GM12872 (cell line): ENCODE measurements around the gene UBE2G2.

Source experiments
- CTCF ChIP-seq: IDR thresholded peaks from 3 replicates; pipeline ENCODE4 v1.5.1; 2011; ENCODE audit warnings: low read depth, mild to moderate bottlenecking, low read length, moderate library complexity; ENCODE audit not compliant: insufficient read depth

Gene UBE2G2

DNA sequence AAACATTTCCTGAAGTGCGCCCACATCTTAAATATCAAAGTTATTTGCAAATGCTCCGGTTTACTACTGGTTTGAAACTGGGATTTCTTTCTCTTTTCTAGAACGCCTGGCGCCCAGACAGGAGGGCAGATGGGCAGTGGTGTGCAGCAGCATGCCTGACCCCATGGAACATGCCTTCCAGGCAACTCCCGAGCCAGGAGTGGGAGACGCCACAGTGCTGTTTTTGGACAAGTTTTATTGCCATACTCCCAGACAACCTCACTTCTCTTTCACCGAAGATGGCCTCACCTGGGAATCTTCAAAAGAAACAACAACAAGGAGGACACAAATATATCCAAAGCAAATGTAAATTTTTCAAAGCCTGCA is 21.5 kb downstream of the UBE2G2 start:
- no peak for TF ChIP-seq CTCF

GRCh38 chr21:44779417-44780136 is 22.0 kb downstream of the UBE2G2 start:
- no peak for TF ChIP-seq CTCF

- TF ChIP-seq CTCF = no peak
These were observed 22.6 kb downstream of the UBE2G2 start for GRCh38 chr21:44778983-44779382.

DNA sequence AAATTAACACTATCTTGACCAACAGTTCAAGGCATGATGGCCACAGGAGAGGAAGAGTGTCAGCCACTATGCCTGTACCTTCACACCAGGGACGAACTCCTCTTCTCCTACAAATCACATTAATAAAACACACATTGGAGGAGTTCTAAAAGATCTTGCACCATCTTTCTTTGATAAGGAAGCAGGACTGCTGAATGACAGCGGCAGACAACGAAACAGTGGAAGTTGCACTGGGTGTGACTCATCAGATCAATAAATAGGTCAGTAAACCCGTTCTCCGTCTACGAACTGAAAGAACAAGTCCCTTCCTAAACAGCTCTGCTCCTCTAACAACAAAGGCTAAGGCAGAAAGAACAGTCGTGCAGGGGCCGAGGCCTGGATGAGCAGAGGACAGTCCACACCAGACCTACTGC is 23.1 kb downstream of the UBE2G2 start:
- TF ChIP-seq CTCF = no peak

GRCh38 chr21:44778094-44778493 is 23.5 kb downstream of the UBE2G2 start:
- TF ChIP-seq CTCF = no peak

GRCh38 chr21:44774972-44775371 is 26.6 kb downstream of the UBE2G2 start:
- no peak for TF ChIP-seq CTCF

DNA sequence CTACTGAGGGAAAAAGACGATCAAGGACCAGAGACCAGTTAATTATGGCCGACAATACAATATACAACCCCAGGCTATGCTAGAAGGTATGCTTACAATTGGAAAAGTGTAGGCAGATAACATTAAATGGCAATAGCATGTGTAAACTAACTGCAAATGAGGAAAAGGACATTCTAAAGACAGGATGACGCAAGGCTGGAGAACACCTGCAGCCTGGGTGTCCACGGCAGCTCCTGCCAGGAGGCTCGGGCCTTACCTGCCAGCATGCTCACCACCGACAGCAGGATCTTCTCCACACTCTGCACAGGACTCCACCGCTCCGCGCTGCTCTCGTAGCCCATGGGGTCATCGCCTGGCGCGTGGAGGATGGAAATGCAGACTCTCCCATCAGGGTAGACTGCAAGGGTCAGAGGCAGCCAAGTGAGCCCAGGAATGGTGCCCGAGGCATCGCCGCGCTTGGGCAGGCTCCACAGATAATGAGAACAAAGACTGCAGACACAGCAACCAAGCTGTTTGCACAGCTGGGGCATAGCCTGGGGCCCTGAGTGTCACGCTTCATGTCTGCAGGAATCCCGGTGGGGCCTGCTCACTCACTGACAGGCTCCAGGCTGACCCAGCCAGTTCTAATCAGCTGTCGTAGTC is 28.2 kb downstream of the UBE2G2 start:
- no peak for TF ChIP-seq CTCF
